WI38 (cell line): Measurements from ENCODE around the gene SIX1.
A peak's percentile ranks its signal among the peaks of the same experiment; 100 is the strongest.

Experiments used
- H3K4me3 ChIP-seq: 2 replicates; pipeline ENCODE4 v1.5.1; 2011; ENCODE audit warnings: low read depth, mild to moderate bottlenecking, control low read depth, low read length
- CTCF ChIP-seq: IDR thresholded peaks from 2 replicates; pipeline ENCODE4 v1.5.1; 2012; ENCODE audit warnings: low read depth, mild to moderate bottlenecking, control low read depth, low read length

The SIX1 gene

GRCh38 chr14:60654334-60654821, 5.1 kb upstream of the SIX1 start:
- TF ChIP-seq CTCF: no peak

GRCh38 chr14:60653701-60654161, 4.5 kb upstream of the SIX1 start:
- H3K4me3 ChIP-seq: no peak overlapping the region
- TF ChIP-seq CTCF: no peak

More at GRCh38 chr14:60654334-60654821, 5.1 kb upstream of the SIX1 start:
- H3K4me3 ChIP-seq: no peak overlapping the region

DNA sequence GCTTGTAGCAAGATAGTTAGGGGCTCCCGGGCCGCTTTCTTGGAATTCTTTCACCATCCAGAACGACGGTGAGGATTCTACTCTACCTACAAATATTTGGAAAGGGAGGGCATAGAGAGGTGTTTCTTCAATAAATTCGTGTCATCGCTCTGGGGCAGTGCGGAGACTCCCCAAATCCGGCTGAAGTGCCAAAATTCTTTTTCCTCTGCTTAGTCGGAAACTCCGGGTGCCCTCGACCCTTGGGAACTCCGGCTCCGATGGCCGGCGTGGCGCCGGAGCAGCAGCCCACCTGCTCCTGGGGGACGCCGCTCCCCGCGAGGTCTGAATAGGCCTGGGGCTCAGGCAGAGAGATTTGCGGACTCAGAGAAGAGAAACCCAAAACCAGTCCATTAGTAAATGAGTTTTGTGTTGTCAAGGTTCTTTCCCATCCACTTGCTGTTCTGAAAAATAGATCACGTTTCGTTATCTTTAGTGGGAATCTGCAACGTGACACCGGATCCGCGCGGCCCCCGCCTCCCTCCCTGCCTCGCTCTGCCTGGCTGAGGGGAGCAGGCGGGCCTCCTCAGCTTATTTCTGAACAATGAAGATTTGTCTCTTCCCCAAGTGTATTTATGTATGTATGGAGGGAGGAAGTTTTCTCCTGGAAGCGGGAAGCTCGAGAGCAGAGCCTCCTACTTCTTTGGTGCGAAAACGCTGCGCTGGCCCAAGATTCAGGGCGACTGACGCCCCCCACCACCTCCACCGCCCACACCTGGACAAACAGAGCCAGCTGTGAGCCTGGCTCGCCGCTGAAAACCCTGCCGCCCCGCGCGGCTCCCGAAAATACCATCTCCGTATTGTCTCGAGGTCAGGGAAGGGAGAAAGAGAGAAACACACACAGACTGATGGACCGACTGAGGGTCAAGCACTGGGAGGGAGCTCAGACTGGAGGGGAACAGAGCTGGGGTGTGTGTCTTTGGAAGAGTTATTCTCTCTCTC, 3.7 kb upstream of the SIX1 start:
- peak overlapping the region; percentile 48 for H3K4me3 ChIP-seq

DNA sequence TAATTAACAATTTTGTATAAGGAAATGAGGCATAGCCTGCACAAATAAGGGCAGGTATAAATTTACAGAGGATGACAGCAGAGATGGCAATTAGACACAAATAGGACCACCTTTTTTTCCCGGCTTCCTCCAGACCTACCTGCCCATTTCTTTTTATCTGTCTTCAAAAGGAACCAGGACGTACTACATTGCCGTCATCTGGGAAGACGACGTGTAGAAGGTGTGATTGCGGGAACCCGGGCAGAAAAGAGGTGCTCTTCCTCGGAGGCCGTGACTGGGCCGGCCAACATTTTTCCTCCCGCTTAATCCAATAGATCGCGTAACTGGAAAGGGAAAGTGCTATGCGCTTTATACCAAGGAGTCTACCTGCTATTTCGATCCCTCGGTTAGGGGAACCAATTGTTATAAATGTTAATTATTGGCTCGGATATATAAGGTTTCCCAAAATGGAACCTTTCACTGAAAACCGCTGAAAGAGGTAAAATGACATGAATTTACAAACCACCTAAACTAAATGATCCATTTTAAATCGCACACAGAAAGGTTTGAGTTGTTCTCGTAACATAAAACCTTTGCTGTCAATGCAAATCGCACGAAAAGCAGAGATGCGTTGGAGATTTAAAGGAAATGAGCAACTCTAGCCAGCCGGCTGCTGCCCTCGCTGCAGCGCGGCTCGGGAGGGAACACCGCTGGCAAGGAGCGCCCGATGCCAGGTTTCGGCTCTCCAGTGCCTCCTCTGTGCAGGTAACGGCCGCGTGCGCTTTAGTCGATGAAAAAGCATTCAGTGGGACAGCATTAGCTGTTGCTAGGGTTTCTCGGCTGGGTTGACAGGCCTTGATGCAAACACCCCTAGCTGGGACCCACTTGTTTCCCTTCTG, 2.8 kb upstream of the SIX1 start:
- H3K4me3 ChIP-seq: peak overlapping the region; percentile 48
- TF ChIP-seq CTCF: no peak

More for the DNA sequence above, 3.7 kb upstream of the SIX1 start:
- TF ChIP-seq CTCF: no peak

- TF ChIP-seq CTCF: no peak
- H3K4me3 ChIP-seq: no peak overlapping the region
These were observed 2.0 kb upstream of the SIX1 start for GRCh38 chr14:60651086-60651795.

DNA sequence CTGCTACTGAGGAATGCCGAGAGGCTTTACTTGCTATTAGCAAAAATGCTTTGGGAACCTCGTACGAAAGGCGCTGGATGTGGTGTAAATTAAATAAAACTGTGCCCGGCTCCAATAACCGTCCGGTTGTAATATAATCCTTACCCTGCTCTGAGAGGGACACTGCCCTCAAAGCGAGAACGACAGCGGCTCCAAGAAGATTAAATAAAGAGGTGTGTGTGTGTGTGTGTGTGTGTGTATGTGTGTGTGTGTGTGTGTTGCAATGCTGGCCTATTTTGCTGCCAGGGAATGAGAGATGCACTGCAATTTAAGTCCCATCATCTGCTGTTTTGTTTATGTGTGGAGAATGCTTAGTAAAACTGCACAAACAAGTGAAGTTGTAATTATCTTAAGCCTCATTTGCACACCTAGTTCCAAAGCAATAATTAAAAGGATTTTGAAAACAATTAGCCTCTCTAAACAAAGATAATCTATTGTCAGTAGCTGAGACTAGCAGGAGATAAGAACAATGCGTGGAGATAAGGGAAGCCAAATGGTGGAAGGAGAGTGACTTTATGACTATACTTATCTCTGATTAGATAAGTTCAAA, 1.2 kb upstream of the SIX1 start:
- H3K4me3 ChIP-seq: peak overlapping the region; percentile 68
- no peak for TF ChIP-seq CTCF
